ENCODE data around the gene ASIC5. TPM values are rescaled to one million over a fixed set of nuclear protein-coding genes. Genes with fewer than 3 reads are reported as not detected.
A peak's percentile ranks its signal among the peaks of the same experiment; 100 is the strongest.

The ASIC5 gene
- total and polyA plus RNA-seq, 11 donors = not detected

- Histone ChIP-seq H3K27me3 (no peaks in the 10 kb centered on the region), H3K9me3 (peaks cover 0 to 10% (median 0%) of the 10 kb centered on the region in 12 donors), H3K4me3 (no peak overlapping the region), H3K27ac (peak overlapping the region in 2 of 12 donors; percentile 2 to 61), H3K36me3 (no peaks in the 10 kb centered on the region), H3K4me1 (peaks cover 0 to 16% (median 0%) of the 10 kb centered on the region in 12 donors)
- DNase-seq (peak in 1 of 5 donors; percentile 10), ATAC-seq (peak in 3 of 4 donors; percentile 66 to 84 (median 68))
- 26 to 38% (median 31%) methylated on average over 5 of the region's 5 CpGs for WGBS, 4 donors
- no peak for TF ChIP-seq POLR2A (IDR thresholded peaks at IDR 0.05)
- intact Hi-C loops (cut with DNase I) = no loop called here
Observed at GRCh38 chr4:155889031-155889793, 23.1 kb upstream of the ASIC5 start.

DNA sequence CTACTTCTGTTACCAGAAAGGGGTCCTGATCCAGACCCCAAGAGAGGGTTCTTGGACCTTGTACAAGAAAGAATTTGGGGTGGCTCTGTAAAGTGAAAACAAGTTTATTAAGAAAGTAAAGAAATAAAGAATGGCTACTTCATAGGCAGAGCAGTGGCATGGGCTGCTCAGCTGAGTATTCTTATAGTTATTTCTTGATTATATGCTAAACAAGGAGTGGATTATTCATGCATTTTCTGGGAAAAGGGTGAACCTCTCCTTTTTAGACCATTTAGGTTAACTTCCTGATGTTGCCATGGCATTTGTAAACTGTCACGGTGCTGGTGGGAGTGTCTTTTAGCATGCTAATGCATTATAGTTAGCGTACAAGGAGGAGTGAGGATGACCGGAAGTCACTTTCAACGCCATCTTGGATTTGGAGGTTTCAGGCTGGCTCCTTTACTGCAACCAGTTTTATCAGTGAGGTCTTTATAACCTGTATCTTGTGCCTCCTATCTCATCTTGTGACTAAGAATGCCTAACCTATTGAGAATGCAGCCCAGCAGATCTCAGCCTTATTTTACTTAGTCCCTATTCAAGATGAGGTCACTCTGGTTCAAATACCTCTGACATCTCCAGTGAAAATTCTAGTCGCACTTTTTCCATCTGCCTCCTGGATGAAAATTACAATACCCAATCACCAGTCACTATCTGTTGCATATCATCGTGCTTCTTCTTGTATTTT, 21.9 kb upstream of the ASIC5 start:
- WGBS, 4 donors = 52 to 61% (median 58%) methylated on average over 6 of the region's 6 CpGs
- Histone ChIP-seq H3K36me3 (no peaks in the 10 kb centered on the region), H3K27me3 (no peaks in the 10 kb centered on the region), H3K4me1 (peaks cover 0 to 16% (median 0%) of the 10 kb centered on the region in 12 donors), H3K27ac (no peak overlapping the region), H3K4me3 (no peak overlapping the region), H3K9me3 (peaks cover 0 to 10% (median 0%) of the 10 kb centered on the region in 12 donors)
- TF ChIP-seq POLR2A (IDR thresholded peaks at IDR 0.05) (no peak), CTCF (IDR thresholded peaks at IDR 0.05) (no peak)
- ATAC-seq = no peak
- DNase-seq = no peak
- intact Hi-C loops (cut with DNase I) = no loop called here

DNA sequence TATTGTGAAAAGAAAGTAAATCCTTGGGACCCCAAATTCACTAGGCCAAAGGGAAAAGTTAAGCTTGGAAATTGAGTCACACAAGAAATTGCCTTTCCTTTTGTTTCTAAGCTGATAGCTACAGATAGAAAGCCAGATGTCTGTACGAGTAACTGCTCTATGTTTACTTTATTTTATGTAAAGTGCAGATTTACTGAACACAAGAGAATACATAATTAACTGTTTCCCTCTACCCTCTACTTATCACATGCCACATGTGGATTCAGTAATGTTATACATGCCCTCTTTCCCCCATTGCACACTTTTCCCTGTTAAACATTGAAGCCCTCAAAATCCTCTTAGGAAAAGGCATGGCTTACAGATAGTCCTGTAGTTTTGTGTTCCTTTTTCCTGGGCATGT, 21.0 kb upstream of the ASIC5 start:
- peaks cover 0 to 10% (median 0%) of the 10 kb centered on the region in 12 donors for H3K9me3 ChIP-seq
- H3K4me3 ChIP-seq = no peak overlapping the region
- intact Hi-C loops (cut with DNase I) = no loop called here
- DNase-seq (no peak), ATAC-seq (no peak)
- no peaks in the 10 kb centered on the region for H3K36me3 ChIP-seq
- no peaks in the 10 kb centered on the region for H3K27me3 ChIP-seq
- WGBS, 4 donors = 56 to 70% (median 68%) methylated on average over 1 of the region's 1 CpG
- H3K27ac ChIP-seq = no peak overlapping the region
- H3K4me1 ChIP-seq = peaks cover 0 to 16% (median 0%) of the 10 kb centered on the region in 12 donors
- no peak for TF ChIP-seq CTCF (IDR thresholded peaks at IDR 0.05)
- TF ChIP-seq POLR2A (IDR thresholded peaks at IDR 0.05) = no peak

DNA sequence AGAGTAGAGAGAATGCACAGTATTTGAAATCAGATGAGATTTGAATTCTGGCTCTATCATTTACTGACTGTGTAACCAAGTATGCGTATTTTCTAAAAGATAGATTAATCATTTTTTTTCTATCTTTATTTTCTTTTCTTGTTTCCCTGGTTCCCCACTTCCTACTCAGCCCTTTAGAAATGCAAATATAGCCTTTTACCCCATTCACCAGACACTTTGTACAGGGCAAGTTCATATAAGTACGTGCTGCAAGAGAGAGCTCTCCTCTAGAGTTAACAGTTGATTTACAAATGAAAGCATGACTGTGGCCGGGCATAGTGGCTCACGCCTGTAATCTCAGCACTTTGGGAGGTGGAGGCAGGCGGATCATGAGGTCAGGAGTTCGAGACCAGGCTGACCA, 19.6 kb upstream of the ASIC5 start:
- no peak for TF ChIP-seq POLR2A (IDR thresholded peaks at IDR 0.05)
- H3K36me3 ChIP-seq = no peaks in the 10 kb centered on the region
- peaks cover 0 to under 1% (median 0%) of the 10 kb centered on the region in 12 donors for H3K9me3 ChIP-seq
- intact Hi-C loops (cut with DNase I) = no loop called here
- H3K27me3 ChIP-seq = no peaks in the 10 kb centered on the region
- peaks cover 0 to 16% (median 0%) of the 10 kb centered on the region in 12 donors for H3K4me1 ChIP-seq
- ATAC-seq (no peak), DNase-seq (no peak)
- no peak overlapping the region for H3K4me3 ChIP-seq
- H3K27ac ChIP-seq = no peak overlapping the region
- WGBS, 4 donors = 56 to 64% (median 64%) methylated on average over 6 of the region's 6 CpGs

DNA sequence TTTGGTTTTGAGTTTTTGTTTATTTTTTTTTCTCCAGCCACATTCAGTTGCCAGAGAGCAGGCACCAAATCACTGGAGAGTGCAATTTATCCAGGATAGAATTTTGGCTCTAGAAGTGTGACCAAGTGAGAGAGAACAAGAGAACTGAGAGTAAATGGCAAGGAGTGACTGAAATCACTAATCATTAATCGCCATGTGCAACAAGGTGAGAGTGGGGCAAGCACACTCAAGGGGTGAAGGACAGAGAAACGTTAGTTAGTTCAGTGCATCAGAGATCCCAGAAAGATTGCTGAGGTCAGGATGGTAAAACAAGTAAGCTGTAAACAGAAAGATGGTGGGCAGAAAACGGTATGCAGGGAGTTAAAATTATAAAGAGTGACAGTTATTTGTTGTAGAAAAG, 17.8 kb upstream of the ASIC5 start:
- H3K27me3 ChIP-seq = no peaks in the 10 kb centered on the region
- H3K36me3 ChIP-seq = no peaks in the 10 kb centered on the region
- no peak for ATAC-seq
- TF ChIP-seq POLR2A (IDR thresholded peaks at IDR 0.05) (no peak), CTCF (IDR thresholded peaks at IDR 0.05) (no peak)
- H3K4me3 ChIP-seq = no peak overlapping the region
- H3K9me3 ChIP-seq = no peaks in the 10 kb centered on the region
- WGBS, 4 donors = 75 to 85% (median 79%) methylated on average over 3 of the region's 3 CpGs
- no peak overlapping the region for H3K27ac ChIP-seq
- H3K4me1 ChIP-seq = peaks cover 0 to 5% (median 0%) of the 10 kb centered on the region in 12 donors
- DNase-seq = no peak
- intact Hi-C loops (cut with DNase I) = no loop called here

Data from heart left ventricle (tissue), 16 donors.